ENCODE results near the gene P3H3.

GRCh38 chr12:6819106-6820030 is 8.8 kb upstream of the P3H3 start:
- TF ChIP-seq POLR2A (IDR thresholded peaks at IDR 0.05; ENCODE audit: low read length) (no peak), GATA1 (IDR thresholded peaks at IDR 0.05; ENCODE audit: low read depth, low read length) (no peak)
